Nephron progenitor cell (in vitro differentiated cells): ENCODE measurements around the gene FABP1.

ENCODE experiments used
- DNase-seq: peaks from one replicate; pipeline ENCODE4 v3.0.0; 2021
- H3K27ac Mint-ChIP-seq: 2 replicates; pipeline ENCODE4 v1.8.0; 2021; ENCODE audit warnings: mild to moderate bottlenecking, moderate library complexity, mixed read lengths
- H3K27me3 Mint-ChIP-seq: 2 replicates; pipeline ENCODE4 v1.8.0; 2021; ENCODE audit warnings: mild to moderate bottlenecking, low read depth, mixed read lengths; ENCODE audit not compliant: poor library complexity
- H3K36me3 Mint-ChIP-seq: 2 replicates; pipeline ENCODE4 v1.8.0; 2021; ENCODE audit warnings: low read depth, mixed read lengths
- H3K4me1 Mint-ChIP-seq: 2 replicates; pipeline ENCODE4 v1.8.0; 2021; ENCODE audit warnings: mixed read lengths
- H3K4me3 Mint-ChIP-seq: 2 replicates; pipeline ENCODE4 v1.8.0; 2021; ENCODE audit warnings: mild to moderate bottlenecking, moderate library complexity, mixed read lengths
- H3K9me3 Mint-ChIP-seq: 2 replicates; pipeline ENCODE4 v1.8.0; 2021; ENCODE audit warnings: mild to moderate bottlenecking, moderate library complexity, mixed read lengths
- CTCF ChIP-seq: fragments of 200-600 bp; sonication (generic); IDR thresholded peaks from 2 replicates; pipeline ENCODE4 v1.5.0; 2021; ENCODE audit warnings: antibody characterized with exemption

The FABP1 gene

GRCh38 chr2:88144914-88145497 is 17.1 kb upstream of the FABP1 start:
- Mint-ChIP-seq H3K36me3 (peaks cover 4% of the 10 kb centered on the region), H3K4me1 (no peaks in the 10 kb centered on the region), H3K27ac (no peak overlapping the region), H3K4me3 (no peak overlapping the region), H3K27me3 (peaks cover 23% of the 10 kb centered on the region), H3K9me3 (peaks cover 29% of the 10 kb centered on the region)
- TF ChIP-seq CTCF: no peak
- DNase-seq: no peak

GRCh38 chr2:88144271-88144670 is 16.4 kb upstream of the FABP1 start:
- H3K4me3 Mint-ChIP-seq: no peak overlapping the region
- H3K36me3 Mint-ChIP-seq: peaks cover 4% of the 10 kb centered on the region
- H3K9me3 Mint-ChIP-seq: peaks cover 26% of the 10 kb centered on the region
- TF ChIP-seq CTCF: no peak
- no peak overlapping the region for H3K27ac Mint-ChIP-seq
- no peak for DNase-seq
- H3K4me1 Mint-ChIP-seq: no peaks in the 10 kb centered on the region
- peaks cover 23% of the 10 kb centered on the region for H3K27me3 Mint-ChIP-seq

DNA sequence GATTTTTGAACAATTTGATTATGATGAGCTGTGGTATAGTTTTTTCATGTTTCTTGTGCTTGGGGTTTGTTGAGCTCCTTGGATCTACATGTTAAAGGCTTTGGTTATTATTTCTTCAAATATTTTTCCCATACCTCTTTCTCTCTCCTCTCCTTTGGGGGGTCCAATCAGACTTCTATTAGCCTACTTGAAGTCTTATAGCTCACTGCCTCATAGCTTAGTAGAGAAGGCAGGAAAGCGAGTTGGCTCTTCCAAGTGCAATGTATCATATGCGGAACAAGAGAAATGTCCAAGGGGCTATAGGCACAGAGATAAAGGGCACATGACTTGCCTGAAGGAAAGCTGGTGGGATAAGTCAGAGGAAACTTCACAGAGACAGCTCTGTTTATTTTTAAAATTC is 14.1 kb upstream of the FABP1 start:
- no peaks in the 10 kb centered on the region for H3K4me1 Mint-ChIP-seq
- DNase-seq: no peak
- H3K9me3 Mint-ChIP-seq: peaks cover 13% of the 10 kb centered on the region
- peaks cover 21% of the 10 kb centered on the region for H3K27me3 Mint-ChIP-seq
- TF ChIP-seq CTCF: no peak
- H3K36me3 Mint-ChIP-seq: no peaks in the 10 kb centered on the region
- no peak overlapping the region for H3K4me3 Mint-ChIP-seq
- no peak overlapping the region for H3K27ac Mint-ChIP-seq

- no peaks in the 10 kb centered on the region for H3K4me1 Mint-ChIP-seq
- H3K36me3 Mint-ChIP-seq: no peaks in the 10 kb centered on the region
- DNase-seq: no peak
- no peak overlapping the region for H3K27ac Mint-ChIP-seq
- H3K9me3 Mint-ChIP-seq: peaks cover 13% of the 10 kb centered on the region
- no peak for TF ChIP-seq CTCF
- H3K27me3 Mint-ChIP-seq: peaks cover 21% of the 10 kb centered on the region
- no peak overlapping the region for H3K4me3 Mint-ChIP-seq
Observed at GRCh38 chr2:88139804-88140203, 11.9 kb upstream of the FABP1 start.

DNA sequence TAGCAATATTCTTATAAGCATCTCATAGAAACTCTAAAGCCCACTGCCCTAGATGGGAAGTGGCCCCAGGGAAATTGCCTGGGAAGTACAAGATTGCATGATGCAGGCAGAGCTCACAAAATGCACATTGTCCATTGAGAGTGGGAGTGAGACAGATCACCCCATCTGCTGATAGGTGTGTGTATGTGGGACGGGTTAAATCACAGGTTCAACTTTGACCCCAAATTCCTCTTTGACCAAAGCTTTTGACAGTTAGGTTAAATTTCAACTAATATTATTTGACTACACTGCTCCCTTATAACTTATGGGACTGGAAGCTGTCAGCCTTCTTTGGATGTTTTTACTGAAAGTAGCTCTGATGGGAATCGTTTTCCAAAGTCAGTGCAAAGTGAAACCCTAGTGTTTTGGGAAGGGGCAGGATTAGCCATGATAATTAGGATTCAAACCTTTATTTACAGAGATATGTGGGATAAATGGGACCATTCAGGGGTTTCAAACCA is 11.4 kb upstream of the FABP1 start:
- no peaks in the 10 kb centered on the region for H3K4me1 Mint-ChIP-seq
- no peak for TF ChIP-seq CTCF
- H3K27me3 Mint-ChIP-seq: peaks cover 21% of the 10 kb centered on the region
- H3K36me3 Mint-ChIP-seq: no peaks in the 10 kb centered on the region
- H3K9me3 Mint-ChIP-seq: peaks cover 13% of the 10 kb centered on the region
- no peak overlapping the region for H3K4me3 Mint-ChIP-seq
- no peak for DNase-seq
- H3K27ac Mint-ChIP-seq: no peak overlapping the region

GRCh38 chr2:88137833-88138232 is 10.0 kb upstream of the FABP1 start:
- no peak overlapping the region for H3K4me3 Mint-ChIP-seq
- peaks cover 6% of the 10 kb centered on the region for H3K9me3 Mint-ChIP-seq
- no peak overlapping the region for H3K27ac Mint-ChIP-seq
- no peak for TF ChIP-seq CTCF
- H3K27me3 Mint-ChIP-seq: peaks cover 17% of the 10 kb centered on the region
- no peaks in the 10 kb centered on the region for H3K4me1 Mint-ChIP-seq
- no peaks in the 10 kb centered on the region for H3K36me3 Mint-ChIP-seq
- DNase-seq: no peak
